ENCODE data around the gene LDLRAD4.
"Not testable (repeated sequence)": the region's sequence is repeated elsewhere in the genome, so short reads cannot be mapped to it uniquely, and the experiment has no call there.

Gene LDLRAD4

DNA sequence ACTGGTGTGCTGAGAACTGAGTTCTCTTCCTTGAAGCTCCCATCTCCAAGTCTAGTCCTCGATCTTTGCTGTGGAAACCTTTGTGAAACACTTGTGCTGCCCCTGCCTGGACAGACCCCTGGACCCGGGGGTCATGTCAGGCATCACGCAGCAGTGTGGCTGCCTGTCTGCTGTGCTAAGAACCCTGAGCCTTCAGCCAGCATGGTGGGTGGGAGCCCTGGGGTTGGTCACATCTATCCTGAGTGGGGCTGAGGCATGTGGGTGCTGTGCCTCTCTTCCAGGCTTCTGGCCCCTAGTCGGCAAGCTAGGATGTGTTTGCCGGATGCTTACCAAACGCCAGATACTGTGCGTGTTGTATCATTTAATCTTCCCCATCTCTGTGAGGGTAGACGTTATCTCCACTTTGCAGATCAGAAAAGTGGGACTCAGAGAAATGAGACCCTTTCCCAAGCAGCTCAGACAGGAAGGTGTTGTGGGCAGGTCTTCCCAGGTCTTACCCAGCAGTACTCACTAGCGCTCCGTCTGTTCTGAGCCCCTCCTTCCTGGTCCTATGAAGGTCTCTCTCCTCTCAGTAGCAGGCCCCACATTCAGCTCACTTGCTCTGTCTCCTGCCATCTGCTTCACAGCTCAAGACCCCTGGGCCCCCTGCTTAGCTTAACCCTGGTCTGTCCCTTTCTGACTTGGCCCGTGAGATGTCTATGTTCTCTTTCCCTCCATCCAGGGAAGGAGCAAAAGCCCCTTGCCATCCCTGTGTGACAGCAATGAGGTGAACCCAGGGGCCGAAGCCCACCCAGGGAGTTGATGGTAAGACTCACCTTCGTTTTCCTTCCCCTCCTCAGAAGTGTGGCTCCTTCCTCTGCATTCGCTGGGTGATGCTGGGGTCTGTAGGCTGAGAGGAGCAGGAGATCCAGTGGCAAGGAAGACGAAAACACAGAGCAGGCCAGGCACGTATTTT lies 265.0 kb downstream of the LDLRAD4 start:
- DNase-seq (ENCODE audit: low read depth in 3 of 3): no peak

DNA sequence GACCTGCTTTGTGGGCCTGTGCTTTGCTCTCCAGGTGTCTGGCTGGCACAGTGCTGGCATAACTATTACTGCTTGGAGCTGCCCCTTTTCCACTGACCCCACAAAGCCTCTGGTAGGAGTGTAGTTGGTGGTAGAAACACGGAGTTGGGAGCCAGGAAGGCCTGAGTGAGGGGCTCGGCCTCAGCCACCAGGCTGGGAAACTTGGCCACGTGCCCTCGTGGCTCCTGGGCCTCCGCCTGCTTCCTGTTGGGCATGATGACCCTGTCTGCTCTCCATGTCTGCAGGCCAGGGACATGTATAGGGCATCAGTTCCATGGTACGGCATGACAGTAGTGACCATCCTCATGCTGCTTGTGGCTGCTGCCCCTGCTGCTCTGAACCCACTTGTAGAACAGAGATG lies 266.6 kb downstream of the LDLRAD4 start:
- no peak for DNase-seq (ENCODE audit: low read depth in 3 of 3)

DNA sequence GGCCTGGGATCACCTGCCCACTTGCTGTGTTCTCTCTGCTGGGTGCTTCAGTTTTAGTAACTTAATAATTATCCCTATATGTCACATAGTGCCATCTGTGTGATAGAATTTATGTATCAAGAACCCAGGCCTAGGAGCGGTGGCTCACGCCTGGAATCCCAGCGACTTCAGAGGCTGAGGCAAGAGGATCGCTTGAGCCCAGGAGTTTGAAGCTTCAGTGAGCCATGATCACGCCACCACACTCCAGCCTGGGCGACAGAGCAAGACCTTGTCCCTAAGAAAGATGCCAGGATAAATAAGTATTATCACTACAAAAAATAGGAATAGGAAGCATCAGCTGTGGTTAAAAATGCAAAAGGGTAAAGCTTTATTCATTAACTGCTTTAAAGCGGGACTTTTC lies 267.0 kb downstream of the LDLRAD4 start:
- DNase-seq (ENCODE audit: low read depth in 3 of 3): no peak

DNA sequence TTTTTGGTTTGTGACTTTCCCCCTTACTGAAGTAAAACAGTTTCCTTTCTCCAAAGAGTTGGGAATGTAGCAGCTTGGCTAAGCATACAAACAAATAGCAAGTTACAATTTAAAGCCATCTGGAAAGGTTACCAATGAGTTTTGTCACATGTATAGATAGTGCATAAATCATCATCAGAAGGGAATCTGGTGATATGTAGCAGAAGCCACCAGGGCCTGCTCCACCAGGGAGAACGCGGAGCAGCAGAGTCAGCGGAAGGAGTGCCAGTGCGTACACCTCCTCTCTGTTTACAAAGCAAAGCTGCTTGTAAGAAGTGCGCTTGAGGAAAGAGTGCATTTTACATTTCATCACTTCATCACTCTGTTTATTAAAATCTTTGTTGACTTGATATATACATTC lies 267.7 kb downstream of the LDLRAD4 start:
- DNase-seq (ENCODE audit: low read depth in 3 of 3): no peak

DNA sequence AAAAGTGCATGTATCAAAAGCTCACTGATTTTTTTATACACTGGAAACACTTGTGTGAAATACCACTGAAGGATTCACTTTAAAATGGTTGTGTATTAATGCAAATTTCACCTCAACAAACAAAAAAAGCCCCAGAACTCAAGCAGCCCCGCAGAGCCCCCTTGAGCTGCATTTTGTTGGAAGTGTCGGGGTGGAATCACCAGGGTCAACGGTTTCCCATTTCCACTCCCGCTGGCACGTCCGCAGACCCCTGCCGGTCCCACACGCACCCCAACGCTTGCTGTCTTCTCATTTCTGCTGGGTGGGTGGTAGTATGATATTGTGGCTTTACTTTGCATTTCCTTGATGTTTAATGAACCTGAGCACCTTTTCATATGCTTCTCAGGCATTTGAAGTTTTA lies 268.1 kb downstream of the LDLRAD4 start:
- no peak for DNase-seq (ENCODE audit: low read depth in 3 of 3)

DNA sequence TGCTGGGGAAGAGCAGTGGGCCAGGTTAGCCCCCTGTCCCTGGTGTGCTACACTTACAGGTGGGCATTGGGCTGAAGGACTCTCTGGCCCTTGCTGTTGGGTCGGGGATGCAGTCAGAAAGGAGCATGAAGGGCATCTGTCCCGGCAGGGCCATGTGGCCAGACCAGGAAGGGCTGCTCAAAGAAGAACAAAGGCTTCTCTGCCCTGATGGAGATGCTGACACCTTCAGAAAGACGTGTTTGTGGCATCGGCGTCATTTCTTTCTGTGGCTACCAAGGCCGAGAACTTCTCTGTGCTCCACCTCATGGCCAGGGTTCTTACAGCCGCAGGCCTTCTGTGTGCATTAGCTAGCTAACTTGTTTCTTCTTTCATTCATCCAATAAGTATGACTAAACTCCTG lies 268.7 kb downstream of the LDLRAD4 start:
- DNase-seq (ENCODE audit: low read depth in 3 of 3): no peak

DNA sequence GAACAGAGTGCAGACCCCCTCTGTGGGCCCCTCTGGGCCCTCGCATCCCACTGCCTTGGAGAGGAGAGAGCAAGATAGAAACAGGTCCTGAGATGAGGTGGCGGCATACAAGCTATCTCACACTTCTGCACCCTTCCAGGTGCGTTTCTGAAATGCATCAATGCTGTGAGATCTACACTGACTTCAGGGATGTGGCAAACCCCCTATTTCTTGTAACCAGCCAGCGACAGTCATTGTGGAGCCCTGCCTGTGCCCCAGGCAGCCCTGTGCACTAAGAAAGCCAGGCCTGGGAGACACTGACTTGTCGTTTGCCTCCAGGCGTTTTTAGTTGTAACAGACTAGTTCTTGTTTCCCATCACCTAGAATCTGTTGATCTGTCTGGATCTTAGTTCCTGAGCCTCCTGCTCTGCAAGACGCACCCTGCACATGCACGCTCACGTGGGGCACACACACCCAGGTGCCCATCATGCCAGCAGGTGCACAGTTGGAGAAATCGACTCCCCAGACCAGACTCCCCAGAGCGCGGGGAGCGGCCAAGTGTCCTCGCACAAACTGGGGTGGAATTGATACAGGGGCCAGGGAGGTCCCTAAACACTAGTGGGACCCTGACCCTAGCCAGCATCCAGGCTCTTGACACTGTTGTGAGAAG lies 269.8 kb downstream of the LDLRAD4 start:
- DNase-seq (ENCODE audit: low read depth in 3 of 3): no peak

DNA sequence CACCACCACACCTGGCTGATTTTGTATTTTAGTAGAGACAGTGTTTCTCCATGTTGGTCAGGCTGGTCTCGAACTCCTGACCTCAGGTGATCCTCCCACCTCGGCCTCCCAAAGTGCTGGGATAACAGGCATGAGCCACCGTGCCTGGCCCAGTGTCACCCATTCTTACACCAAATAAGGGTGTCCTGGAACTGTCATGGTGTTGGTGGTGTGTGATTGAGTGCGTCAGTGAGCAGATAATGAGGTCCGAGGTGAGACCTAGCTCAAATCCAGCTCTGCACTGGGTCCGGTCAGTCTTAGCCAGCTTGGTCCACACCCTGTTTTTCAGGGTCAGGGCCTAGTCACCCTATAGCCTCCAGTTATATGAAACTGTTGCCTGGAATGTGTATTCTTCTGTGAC lies 270.7 kb downstream of the LDLRAD4 start:
- DNase-seq (ENCODE audit: low read depth in 3 of 3): not testable (repeated sequence)

DNA sequence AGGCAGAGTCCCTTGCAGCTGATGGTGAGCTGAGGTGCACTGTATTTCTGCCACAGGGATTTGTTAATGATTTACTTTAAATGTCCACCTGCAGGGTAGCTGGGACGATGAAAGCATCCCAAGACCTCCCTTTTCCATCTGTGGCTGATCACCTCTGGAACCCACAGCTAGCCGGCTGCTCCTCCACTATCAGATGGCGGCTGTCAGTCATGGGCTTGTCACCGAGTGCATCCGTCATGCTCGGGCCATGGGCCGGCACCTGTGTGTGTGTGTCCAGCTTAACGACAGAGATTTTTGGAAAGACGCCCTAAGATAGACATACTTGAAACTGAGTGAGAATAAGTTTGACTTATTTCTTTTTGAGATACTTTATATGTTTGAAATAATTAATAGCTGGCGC lies 272.6 kb downstream of the LDLRAD4 start:
- DNase-seq (ENCODE audit: low read depth in 3 of 3): no peak

DNA sequence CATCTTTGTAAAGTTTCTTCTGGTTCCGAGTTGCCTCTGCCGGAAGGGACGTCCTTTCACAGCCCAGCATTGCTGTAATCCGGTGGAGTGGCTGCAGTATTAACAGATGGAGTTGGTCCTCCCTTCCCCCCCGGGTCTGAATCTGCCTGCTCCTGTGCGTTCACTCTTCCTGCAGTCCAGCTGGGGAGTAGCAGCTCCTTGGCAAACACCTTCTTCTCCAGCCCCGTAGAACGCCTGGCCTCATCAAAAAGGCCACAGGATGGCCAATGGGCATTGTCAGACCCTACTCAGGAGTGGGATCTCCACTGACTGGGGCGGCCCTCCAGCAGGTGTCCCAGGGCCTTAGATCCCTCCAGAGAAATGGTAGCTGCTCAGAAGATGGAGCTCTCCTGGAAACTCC lies 273.8 kb downstream of the LDLRAD4 start:
- no peak for DNase-seq (ENCODE audit: low read depth in 3 of 3)

DNA sequence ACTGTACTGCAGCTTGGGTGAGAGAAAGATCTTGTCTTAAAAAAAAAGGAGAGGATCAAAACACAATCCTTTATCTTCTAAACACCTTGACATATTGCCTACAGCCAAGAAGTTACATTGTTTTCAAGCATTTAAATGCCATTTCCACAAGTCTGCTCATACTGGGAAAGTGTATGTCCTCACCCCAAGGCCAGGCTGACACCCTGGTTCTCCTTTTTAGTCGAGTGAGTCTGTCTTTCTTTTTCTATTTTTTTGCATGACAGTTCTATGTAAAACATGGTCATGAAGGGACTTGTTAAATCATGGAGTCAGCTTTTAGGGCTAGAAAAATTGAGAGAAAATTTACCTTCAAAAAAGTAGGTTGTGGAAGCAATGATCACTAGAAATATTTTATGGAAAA lies 274.5 kb downstream of the LDLRAD4 start:
- no peak for DNase-seq (ENCODE audit: low read depth in 3 of 3)

DNA sequence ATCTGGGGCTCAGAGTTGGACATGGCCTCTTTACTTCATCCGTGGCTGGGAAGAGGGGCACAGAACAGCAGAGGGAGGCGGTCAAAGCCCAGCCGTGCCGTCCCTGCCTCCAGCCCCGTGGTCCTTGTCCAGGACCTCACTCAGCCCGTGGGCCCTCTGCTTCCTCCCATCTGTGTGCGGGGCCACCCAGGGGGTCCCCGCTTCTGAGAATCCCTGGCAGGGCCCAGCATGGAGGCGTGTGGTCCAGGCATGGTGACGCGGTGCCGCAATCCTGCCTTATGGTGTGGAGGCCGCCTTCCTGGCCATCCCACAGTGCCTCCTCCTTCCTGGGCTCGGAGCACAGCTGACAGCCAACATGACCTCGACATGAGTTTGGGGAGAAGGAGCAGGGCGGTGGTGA lies 275.2 kb downstream of the LDLRAD4 start:
- DNase-seq (ENCODE audit: low read depth in 3 of 3): no peak

DNA sequence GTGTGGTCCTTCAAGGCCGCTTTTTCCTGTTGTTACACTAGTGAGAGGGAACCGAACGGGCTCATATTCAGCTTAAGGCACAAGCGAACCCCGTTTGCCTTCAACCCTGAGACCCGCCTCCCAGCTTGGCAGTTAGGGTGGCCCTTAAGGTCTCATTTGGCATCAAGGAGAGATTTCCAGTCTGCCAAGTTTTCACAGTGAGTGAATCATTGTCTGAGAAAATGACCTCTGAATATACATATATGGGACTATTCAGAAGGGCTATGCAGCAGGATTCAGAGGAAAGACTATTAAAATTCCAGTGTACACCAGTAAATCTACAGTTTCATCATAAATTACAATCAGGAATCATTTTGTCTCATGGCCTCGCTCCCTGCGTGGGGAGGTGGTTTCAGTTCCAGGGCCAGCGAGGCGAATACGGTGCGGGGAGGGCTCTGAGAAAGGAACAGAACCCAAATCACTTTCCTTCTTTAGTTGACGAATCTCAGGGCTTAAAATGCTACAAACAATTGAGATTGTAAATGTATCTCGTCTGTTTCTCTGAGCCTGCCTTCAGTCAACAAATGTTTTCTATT lies 276.4 kb downstream of the LDLRAD4 start:
- DNase-seq (ENCODE audit: low read depth in 3 of 3): no peak

DNA sequence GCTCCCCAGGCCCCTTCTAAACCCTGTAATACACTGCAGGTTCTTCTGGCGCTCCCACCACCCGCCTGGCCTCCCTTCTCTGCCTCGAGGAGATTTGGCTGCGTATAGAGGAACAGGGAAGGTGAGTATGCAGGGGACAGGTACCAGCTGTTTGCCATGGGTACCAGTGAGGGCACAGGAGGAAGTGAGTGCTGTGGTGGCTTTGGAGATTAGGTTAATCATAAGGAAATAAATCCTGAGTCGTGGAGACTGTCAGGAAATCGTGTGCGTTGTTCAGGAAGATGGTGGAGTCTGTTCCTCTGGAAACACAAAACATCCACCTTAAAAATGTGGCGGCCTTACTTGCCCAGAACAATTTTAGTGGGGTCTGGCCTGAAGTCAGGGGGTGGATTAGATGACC lies 277.4 kb downstream of the LDLRAD4 start:
- no peak for DNase-seq (ENCODE audit: low read depth in 3 of 3)

DNA sequence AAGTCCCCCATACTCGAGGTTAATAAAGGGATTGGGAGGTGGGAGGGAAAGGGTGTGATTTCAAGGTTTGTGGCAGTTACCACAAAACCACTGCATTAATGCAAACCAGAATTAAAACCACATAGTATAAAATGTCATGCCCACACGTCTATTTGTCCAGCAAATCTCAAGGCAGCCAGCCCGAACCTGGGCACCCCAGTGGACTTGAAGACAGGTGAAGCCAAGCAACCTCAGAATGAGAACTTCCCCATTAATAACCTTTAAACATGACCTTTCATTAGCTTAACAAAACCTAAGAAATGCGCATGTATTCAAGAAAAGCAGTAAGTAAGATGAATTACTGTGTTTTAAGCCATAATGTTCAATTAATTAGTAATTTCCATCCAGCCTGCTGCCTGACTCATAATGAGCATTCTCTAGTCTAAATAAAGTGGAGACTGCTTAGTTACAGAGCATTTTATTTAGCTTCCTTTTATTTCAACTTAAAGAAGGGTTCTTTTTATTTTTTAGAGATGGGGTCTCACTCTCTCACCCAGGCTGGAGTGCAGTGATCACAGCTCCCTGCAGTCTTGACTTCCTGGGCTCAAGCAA lies 278.2 kb downstream of the LDLRAD4 start:
- no peak for DNase-seq (ENCODE audit: low read depth in 3 of 3)

DNA sequence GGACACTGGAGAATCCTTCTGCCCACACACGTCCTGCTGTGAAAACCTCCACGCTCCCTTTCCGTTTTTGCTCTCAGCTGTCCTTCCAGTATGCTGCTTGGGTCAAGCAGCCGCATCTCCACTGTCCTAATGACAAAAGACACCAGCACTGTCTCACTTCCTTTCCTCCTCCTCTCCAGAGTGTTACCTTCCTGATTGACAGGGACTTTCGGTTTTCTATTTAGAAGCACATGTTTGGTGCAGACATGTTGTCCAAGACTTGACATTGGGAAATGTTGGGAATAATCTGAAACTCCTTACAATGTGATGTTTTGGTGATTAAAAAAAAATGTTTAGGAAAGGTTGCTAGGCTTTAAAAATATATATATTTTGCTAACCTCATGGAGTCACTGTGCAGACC lies 281.2 kb downstream of the LDLRAD4 start:
- no peak for DNase-seq (ENCODE audit: low read depth in 3 of 3)

DNA sequence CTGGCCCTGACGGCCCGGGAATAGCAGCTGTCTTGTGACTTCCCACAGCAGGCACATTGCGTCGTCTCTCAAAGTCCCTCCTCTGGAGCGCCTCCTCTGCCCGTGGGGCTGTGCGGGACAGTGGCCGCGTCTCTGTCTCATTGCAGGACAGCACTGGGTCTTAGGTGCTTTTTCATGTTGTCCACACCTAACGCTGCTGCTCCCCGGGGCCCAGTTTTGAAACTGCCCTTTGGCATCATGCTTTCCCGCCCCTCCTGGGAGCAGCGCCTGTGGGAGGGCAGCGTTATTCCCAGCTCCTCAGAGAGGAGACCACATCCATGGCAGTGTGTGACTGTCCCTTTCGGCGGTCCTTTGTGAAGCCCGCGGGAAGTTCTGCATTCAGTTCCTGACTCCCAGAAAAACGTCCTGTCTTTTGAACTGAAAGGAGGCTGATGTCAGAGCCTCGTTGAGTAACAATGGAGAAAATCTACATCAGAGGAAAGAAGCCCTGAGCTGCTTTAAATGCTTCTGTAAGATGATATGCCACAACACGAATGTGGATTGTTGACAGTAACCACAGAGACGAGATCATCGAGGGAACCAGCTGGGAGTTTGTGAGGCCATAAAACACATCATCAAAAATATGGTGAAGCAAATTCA lies 281.8 kb downstream of the LDLRAD4 start:
- no peak for DNase-seq (ENCODE audit: low read depth in 3 of 3)

DNA sequence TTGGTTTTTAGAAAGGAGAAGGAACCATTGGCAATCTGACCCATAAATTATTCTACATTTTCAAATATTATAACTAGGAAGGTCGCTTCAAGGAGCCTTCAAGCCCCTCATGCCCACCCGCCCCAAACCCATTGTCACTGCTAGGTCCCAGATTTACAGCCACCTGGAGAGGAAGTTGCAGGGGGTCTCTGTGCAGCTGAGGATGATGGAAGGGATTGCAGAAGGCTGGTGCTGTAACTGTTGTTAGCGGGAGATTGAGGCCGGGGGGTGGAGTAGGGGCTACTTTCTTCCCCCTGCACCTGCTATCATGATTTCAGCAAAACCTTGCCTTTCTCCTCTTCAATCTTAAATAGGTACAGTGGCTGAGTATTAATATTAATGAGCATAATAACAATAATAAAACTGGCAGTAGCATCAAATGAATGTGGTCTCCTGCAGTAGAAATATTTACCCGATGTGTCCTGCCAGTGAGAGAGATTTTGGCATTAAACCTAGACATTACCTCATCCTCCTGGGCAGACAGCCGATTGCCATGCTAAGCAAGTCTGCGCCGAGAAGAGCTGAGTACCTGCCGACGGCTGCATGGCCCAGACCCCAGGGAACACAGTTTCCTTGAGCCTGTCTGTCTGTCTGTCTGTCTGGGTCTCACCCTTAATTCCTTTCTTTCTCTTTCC lies 282.4 kb downstream of the LDLRAD4 start:
- no peak for DNase-seq (ENCODE audit: low read depth in 3 of 3)

DNA sequence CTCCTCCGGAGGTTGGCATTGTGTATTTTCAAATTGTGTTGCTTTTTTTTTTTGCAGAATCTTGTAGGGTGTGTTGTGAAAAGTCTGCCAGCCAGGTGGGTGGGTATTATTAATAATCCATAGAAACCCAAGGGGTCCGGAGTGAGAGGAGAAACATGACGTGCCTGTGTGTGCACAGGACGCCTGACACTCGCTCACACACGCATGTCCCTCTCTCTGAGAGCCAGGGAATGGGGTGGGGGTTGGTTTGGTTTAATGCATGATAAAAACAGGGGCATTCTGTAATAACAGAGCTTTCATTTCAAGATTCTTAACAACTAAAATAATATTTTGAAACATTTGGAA lies 283.0 kb downstream of the LDLRAD4 start:
- DNase-seq (ENCODE audit: low read depth in 3 of 3): no peak

DNA sequence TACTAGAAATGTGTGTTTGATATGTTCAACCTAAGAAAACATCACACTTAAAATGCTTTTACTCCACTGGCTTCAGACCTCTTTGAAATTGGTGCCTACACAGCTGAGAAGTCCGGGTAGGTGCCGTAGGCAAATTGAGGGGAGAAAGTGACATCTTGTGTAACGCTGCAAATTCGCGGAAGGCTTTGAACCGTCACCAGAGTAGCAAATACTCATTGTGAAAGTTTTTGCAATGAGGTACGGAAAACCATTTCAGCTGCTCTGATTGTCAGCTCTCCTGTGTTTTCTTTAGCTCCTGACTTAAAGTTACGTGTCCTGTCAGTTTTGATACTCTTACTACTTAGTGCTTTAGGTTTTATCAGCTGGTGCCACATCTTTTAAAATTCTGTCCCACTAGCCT lies 283.3 kb downstream of the LDLRAD4 start:
- no peak for DNase-seq (ENCODE audit: low read depth in 3 of 3)

DNA sequence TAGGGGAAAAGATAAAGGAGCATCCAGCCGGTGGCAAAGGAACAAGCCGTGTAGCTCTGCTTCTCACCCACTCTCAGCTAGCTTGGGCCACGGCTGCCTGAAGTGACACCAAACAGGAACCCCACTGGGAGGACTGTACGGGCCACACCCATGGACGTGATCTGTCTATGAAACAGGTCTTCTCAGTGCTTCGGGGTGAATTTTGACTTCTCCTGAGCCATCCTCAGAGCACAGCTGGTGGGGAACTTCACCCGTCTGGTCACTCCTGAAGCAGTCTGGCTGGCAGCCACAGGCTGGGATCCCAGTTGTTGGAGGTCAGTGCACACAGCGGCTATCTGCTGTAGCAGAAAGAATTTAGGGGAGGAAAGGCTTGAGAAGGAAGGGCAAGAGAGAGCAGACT lies 284.0 kb downstream of the LDLRAD4 start:
- no peak for DNase-seq (ENCODE audit: low read depth in 3 of 3)

DNA sequence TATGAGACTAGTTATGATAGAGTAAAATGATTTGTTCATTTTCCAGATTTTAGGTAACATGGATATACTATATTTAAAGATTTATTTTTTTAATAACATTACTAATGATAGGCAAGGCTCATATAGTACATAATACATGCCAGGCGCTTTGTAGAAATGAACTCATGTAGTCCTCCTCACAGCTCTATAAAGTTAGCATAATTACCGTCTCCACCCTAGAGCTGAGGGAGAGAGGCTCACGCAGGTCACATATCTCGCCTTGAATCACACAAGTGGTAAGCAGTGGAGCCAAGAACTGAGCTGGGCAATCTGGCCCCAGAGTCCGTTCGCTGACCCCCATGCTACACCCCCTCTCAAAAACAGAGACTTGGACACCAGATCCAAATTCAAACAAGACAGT lies 285.3 kb downstream of the LDLRAD4 start:
- DNase-seq (ENCODE audit: low read depth in 3 of 3): no peak
